SH-SY5Y (cell line): Measurements from ENCODE around the gene MROH8.

Experiments used
- GATA2 ChIP-seq: IDR thresholded peaks from 2 replicates; pipeline ENCODE4 v1.6.1; 2011; ENCODE audit warnings: mild to moderate bottlenecking, low read depth, low read length
- GATA3 ChIP-seq: IDR thresholded peaks from 2 replicates; pipeline ENCODE4 v1.6.1; 2011; ENCODE audit warnings: low read depth, mild to moderate bottlenecking, low read length, moderate library complexity

The MROH8 gene

GRCh38 chr20:37142708-37143107, 36.6 kb downstream of the MROH8 start:
- no peak for TF ChIP-seq GATA2
- no peak for TF ChIP-seq GATA3

- TF ChIP-seq GATA3 (no peak), GATA2 (no peak)
Observed at GRCh38 chr20:37137547-37137946, 41.8 kb downstream of the MROH8 start.

DNA sequence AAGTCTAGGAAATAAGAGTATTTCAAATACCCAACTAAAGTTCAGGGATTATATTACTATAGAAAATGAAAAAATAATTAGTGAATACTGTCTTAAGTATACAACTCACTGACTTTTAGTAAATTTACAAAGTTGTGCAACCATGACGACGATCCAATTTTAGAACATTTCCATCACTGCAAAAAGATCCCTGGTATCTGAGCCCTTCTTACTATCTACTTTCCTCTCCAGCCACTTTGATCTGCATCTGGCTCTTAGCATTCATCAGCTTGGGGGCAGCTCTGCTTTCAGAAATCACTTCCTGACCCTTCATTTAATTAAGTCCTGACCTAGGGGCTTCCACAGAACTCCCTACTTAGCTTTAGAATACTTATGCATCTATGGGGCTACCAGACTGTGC, 45.4 kb downstream of the MROH8 start:
- TF ChIP-seq GATA2 (no peak), GATA3 (no peak)

DNA sequence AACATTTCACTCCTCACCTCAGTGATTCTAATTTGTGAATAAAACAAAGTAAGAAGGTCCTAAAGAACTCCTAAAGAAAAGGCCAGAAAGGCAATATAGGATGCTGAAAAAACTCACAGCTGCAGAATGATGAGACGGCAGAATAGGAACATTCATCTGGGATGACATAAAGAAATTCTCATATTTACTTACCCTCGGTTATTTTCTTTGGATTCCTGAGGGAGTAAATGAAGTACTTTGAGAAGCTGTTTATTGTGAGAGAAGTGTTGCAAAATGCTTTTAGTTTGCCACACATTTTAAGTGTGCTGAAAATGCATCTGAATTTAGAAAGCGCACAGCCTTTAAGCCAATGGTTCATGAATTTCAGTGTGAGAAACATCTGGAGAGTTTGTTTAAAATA, 47.9 kb downstream of the MROH8 start:
- no peak for TF ChIP-seq GATA2
- TF ChIP-seq GATA3 = no peak

DNA sequence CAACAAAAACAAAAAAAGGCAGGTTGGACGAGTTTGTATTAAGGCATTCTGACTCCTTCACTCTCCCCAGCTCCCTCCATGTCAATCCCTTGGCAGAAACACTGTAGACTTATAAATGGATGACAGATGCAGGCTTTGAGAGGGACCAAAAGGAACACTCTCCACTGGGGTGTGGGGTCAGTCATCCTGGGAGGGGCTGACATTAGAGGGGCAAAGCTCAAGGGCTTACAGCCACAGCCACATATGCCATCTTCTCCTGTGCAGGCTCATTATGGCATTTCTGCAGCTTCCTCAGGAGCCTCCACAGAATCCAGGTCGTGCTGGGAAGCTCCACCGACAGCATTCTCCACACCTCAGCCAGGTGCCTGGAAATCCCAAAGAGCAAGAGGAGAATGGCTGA, 50.5 kb downstream of the MROH8 start:
- TF ChIP-seq GATA3 (no peak), GATA2 (no peak)

DNA sequence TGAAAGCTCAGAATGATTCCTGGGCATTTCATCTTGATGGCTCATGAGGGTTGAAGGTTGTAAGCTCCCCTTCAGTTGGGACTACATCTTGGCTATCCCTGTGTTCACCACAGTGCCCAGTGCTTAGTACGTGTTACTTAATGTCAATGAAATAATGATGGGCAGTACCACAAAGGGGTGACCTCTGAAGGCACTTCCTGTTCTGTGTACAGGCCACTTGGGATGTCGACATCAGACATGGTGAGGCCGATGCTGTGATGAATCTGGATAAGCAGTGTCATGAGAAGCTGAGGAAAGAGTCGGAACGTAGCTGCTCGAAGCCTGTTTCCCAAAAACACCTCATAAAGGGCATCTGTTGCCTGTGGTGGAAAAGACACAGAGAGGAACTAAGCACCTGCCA, 55.9 kb downstream of the MROH8 start:
- TF ChIP-seq GATA2 (no peak), GATA3 (no peak)

DNA sequence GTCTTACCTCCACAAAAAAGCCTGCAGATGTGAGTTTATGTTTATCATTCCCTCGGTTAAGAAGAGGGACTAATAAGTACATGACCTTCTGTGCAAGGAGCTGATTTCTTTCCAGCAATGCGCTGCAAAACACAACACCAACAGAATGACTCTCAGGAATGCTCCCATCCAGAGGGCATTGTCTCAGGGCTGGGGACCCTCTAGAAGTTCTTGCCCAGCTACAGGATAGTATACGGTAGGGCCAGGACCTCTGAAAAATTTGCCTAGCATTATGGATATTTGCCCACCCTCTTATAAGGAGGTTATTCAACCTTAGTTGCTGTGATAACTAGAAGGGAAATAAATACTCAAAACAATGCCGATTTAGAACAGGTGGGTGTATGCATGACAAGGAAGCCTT, 58.9 kb downstream of the MROH8 start:
- TF ChIP-seq GATA2 (no peak), GATA3 (no peak)

DNA sequence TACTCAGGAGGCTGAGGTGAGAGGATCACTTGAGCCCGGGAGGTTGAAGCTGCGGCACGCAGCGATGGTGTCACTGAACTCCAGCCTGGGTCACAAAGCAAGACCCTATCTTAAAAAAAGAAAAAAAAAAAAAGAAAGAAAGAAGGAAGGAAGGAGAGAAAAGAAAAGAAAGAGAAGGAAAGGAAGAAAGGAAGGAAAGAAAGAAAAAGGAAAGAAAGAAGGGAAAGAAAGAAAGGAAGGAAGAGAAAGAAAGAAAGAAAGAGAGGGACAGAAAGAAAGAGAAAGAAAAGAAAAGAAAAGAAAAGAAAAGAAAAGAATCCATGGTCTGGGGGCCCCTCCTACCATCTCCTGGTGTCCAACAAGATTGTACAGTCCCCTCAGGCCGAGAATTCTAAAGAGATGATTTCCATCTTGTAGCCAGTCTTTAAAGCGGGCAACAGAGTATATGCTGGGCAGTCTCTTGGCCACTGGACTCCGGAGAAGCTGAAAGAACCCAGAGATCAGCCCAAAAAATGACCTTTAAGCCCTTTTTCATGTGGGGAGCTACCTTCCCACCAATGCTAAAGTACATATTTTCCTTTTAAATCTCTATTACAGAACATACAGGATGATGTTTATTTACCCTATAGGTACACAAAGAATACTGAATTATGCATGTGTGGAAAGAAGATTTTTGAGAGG, 59.9 kb downstream of the MROH8 start:
- no peak for TF ChIP-seq GATA2
- no peak for TF ChIP-seq GATA3

- TF ChIP-seq GATA2 = no peak
- no peak for TF ChIP-seq GATA3
Observed at GRCh38 chr20:37114012-37114411, 65.3 kb downstream of the MROH8 start.

DNA sequence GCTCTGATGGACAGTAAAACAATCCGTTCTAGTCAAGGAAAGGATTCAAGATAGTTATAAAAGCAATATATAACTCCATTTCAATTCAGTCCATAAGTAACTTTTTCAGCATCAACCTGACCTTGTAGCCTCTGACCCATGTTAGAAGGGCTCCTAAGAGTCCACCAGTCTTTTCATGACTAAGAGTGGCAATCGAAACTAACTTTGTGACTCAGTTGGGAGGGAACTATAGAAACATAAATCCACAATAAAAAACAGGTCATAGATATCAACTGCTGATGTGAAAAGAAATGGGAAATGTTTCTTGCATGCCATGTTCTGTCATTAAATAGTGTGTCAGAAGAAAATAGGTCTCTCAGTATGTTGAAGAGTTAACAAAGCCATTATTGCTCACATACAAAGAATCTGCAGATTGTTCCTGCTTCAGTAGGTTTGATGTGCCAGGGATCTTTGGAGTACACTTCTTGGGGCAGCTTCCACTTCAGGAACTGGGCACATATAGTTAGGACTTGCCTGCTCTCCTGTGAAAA, 67.4 kb downstream of the MROH8 start:
- TF ChIP-seq GATA3 (no peak), GATA2 (no peak)

DNA sequence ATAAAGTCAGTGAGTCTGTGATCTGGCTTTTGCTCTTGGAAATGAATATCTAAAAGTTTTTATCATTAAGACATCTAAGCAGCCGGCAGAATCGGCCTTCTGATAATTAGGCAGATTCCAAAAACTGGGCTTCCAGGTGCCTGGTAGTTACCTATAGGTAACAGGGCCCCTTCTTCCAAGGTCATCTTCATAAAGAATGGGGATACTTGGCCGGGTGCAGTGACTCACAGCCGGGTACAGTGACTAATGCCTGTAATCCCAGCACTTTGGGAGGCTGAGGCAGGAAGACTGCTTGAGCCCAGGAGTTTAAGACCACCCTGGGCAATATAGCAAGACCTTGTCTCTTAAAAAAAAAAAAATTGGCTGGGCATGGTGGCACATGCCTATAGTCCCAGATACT, 70.7 kb downstream of the MROH8 start:
- no peak for TF ChIP-seq GATA3
- no peak for TF ChIP-seq GATA2

GRCh38 chr20:37102571-37102970, 76.8 kb downstream of the MROH8 start:
- TF ChIP-seq GATA3 (no peak), GATA2 (no peak)

GRCh38 chr20:37096415-37097041, 82.8 kb downstream of the MROH8 start:
- TF ChIP-seq GATA3 (no peak), GATA2 (no peak)

DNA sequence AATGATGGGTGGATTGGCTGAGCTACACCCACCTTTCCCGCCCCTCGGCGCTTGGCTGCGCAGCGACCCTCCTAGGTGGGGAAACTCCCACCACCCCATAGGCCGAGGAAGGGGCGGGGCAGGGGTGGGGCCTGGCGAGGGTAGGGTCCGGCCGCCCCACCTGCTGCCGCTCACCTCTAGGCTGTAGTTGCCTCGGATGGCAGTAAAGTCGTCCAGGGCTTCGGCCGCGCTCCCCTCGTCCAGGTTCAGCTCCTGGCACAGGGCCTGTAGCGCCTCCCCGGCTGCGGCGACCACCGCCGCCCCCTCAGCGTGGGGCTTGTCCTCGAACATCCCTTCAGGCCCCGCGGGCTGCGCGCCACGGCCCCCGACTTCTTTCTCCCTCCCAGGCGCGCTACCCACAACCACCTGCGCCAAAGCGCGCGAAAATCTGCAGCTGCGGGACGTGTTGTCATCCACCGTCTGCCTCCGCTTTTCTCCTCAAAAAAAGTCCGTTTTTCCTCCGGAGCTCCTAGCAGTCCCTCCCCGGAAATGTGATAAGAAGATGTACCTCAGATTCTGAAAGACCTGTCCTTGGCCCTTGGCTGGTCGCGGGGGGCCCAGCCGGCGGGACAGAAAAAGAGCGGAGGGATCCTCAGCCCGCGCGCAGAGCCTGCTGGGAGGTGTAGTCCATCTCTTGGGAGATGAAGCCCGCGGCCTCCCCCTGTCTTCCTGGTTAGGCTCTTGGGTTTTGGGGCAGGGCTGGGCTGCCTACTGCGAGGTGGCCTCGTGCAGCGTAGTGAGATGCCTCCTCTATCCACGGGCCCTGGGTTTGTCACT, 83.5 kb downstream of the MROH8 start, which contains the start of gene RBL1:
Gene RBL1, minus strand, starts transcription at position 399 of the 816 bp plus-strand sequence. Its CDS starts 69 bp downstream, at position 330.
- TF ChIP-seq GATA2 = no peak
- no peak for TF ChIP-seq GATA3

GRCh38 chr20:37095108-37095598, 84.2 kb downstream of the MROH8 start:
- TF ChIP-seq GATA2 (no peak), GATA3 (no peak)
